Measurements from ENCODE around the gene FAM241B. TPM values are rescaled to one million over a fixed set of nuclear protein-coding genes. Genes with fewer than 3 reads are reported as not detected.

The FAM241B gene
- total and polyA plus RNA-seq, 2 of the 4 experiments (the other 2 are of a cell fraction): 0.18 to 1.4 TPM

- TF ChIP-seq FOS (IDR thresholded peaks at IDR 0.05; ENCODE audit: low read depth, low read length): no peak
- no peak for TF ChIP-seq BHLHE40 (IDR thresholded peaks at IDR 0.05; ENCODE audit: low read depth, low read length)
- no peak for TF ChIP-seq RFX5 (IDR thresholded peaks at IDR 0.05; ENCODE audit: low read depth, low read length)
These were observed 9.5 kb downstream of the FAM241B start (continued) for GRCh38 chr10:69639291-69640195.

- no TSS peak for BruUV-seq (replicated peaks)
- intact Hi-C loops (cut with micrococcal nuclease): no loop called here
- TF ChIP-seq CEBPB (IDR thresholded peaks at IDR 0.05; ENCODE audit: low read depth, low read length) (no peak), ELK1 (IDR thresholded peaks at IDR 0.05; ENCODE audit: borderline replicate concordance, low read depth, low read length) (no peak), BHLHE40 (IDR thresholded peaks at IDR 0.05; ENCODE audit: low read depth, low read length) (no peak), RCOR1 (IDR thresholded peaks at IDR 0.05; ENCODE audit: insufficient replicate concordance, low read length) (no peak), POLR2A (IDR thresholded peaks at IDR 0.05; ENCODE audit: low read depth, low read length) (no peak), RAD21 (IDR thresholded peaks at IDR 0.05; ENCODE audit: low read length) (no peak), CHD1 (IDR thresholded peaks at IDR 0.05; ENCODE audit: low read depth, low read length) (no peak), RFX5 (IDR thresholded peaks at IDR 0.05; ENCODE audit: low read depth, low read length) (no peak), MAZ (IDR thresholded peaks at IDR 0.05; ENCODE audit: borderline replicate concordance, low read depth, low read length) (no peak), NFE2L2 (IDR thresholded peaks at IDR 0.05; ENCODE audit: low read depth, low read length) (no peak), FOS (IDR thresholded peaks at IDR 0.05; ENCODE audit: low read depth, low read length) (no peak)
These were observed 10.3 kb downstream of the FAM241B start for GRCh38 chr10:69640196-69640980.

More at GRCh38 chr10:69640196-69640980, 10.3 kb downstream of the FAM241B start:
- no peak overlapping the region for H4K8ac ChIP-seq (ENCODE audit: low read depth in 2 of 2, low read length in 2 of 2)
- no peak overlapping the region for H3K18ac ChIP-seq (ENCODE audit: low read depth, low read length)
- no peak overlapping the region for H2BK120ac ChIP-seq (ENCODE audit: low read depth, low read length)
- H4K91ac ChIP-seq (ENCODE audit: insufficient read depth, low read depth, low read length): no peak overlapping the region
- H3K56ac ChIP-seq (ENCODE audit: extremely low read depth, insufficient read depth, low read length): no peak overlapping the region
- no peak overlapping the region for H2AFZ ChIP-seq (replicated peaks; ENCODE audit: low read length, poor library complexity)
- no peak overlapping the region for H2BK15ac ChIP-seq (ENCODE audit: low read depth, low read length)
- no peak overlapping the region for H3K4ac ChIP-seq (ENCODE audit: low read depth, low read length)
- H3K36me3 ChIP-seq (ENCODE audit: control insufficient read depth, insufficient read depth, low read length): no peaks in the 10 kb centered on the region
- ATAC-seq (ENCODE audit: low read depth) (no peak), DNase-seq (no peak)
- H3K4me2 ChIP-seq (ENCODE audit: low read depth, low read length): no peak overlapping the region
- ChIA-PET CTCF (interaction anchor here (0.7 to 1.8 kb wide), 5 partner anchors 75 to 579 kb away, joined by 3 to 10 read pairs (median 3); no protein-coding TSS in a partner anchor), POLR2A (ENCODE audit: unreplicated experiment) (interaction anchor here (0.6 kb wide), 1 partner anchor 149 kb away, joined by 5 read pairs; no protein-coding TSS in a partner anchor)
- H4K20me1 ChIP-seq (ENCODE audit: insufficient read depth, low read length): 0 out of 2 replicates have a peak, but pooled peaks cover 5% of the 10 kb centered on the region
- no peaks in the 10 kb centered on the region; the same call in 1 of the 2 replicates for H3K4me1 ChIP-seq (ENCODE audit: control insufficient read depth, insufficient read depth, low read length)
- no peak overlapping the region for H3K14ac ChIP-seq (replicated peaks; ENCODE audit: low read depth, low read length)
- H2BK20ac ChIP-seq (ENCODE audit: low read depth, low read length): no peak overlapping the region
- no peaks in the 10 kb centered on the region for H3K79me1 ChIP-seq (ENCODE audit: low read depth in 1 of 2, low read length in 2 of 2)
- in situ Hi-C loops (cut with MboI; ENCODE audit: low sequenced_read_pairs): loop anchor here (5.0 to 10.0 kb wide), 3 partner anchors 77 to 272 kb away; partner anchors contain the start of gene COL13A1
- no peaks in the 10 kb centered on the region for H3K9me1 ChIP-seq (ENCODE audit: insufficient read depth, low read length)
- no peak overlapping the region for H4K5ac ChIP-seq (ENCODE audit: low read depth, low read length)
- H3K4me3 ChIP-seq (ENCODE audit: insufficient read depth, low read depth, low read length): no peak overlapping the region
- H2AK9ac ChIP-seq (replicated peaks; ENCODE audit: low read depth, low read length, poor library complexity): no peak overlapping the region
- H3K27ac ChIP-seq (ENCODE audit: insufficient read depth, low read length): no peak overlapping the region
- no peaks in the 10 kb centered on the region for H3K9me3 ChIP-seq (ENCODE audit: control insufficient read depth, insufficient read depth, low read length)
- H3K9ac ChIP-seq (ENCODE audit: low read depth, low read length): no peak overlapping the region
- H2AK5ac ChIP-seq (ENCODE audit: low read depth, low read length): no peak overlapping the region
- dilution Hi-C loops (cut with HindIII; ENCODE audit: low sequenced_read_pairs, unreplicated experiment): no loop called here
- 0% methylated on average over 1 of the region's 9 CpGs; no CpG with 5 or more reads in 1 of the 2 experiments for WGBS, 2 experiments (ENCODE audit: extremely low coverage in 2 of 2, insufficient read length in 1 of 2)
- H3K27me3 ChIP-seq (ENCODE audit: control insufficient read depth, insufficient read depth, low read length): peaks cover 69% of the 10 kb centered on the region
- no peak overlapping the region for H3K23ac ChIP-seq (ENCODE audit: low read depth, low read length)
- no peak overlapping the region for H2BK5ac ChIP-seq (ENCODE audit: low read depth, low read length, poor library complexity, severe bottlenecking)

All from IMR-90 (cell line).